NCI-H524 treated with DMSO at 0.1 percent for 48 hours (cell line): ENCODE results near the gene GALNTL6.

Experiments used
- DNase-seq: peaks from one replicate; lab custom pipeline; 2025; lab: John Stamatoyannopoulos, UW

GALNTL6 gene

DNA sequence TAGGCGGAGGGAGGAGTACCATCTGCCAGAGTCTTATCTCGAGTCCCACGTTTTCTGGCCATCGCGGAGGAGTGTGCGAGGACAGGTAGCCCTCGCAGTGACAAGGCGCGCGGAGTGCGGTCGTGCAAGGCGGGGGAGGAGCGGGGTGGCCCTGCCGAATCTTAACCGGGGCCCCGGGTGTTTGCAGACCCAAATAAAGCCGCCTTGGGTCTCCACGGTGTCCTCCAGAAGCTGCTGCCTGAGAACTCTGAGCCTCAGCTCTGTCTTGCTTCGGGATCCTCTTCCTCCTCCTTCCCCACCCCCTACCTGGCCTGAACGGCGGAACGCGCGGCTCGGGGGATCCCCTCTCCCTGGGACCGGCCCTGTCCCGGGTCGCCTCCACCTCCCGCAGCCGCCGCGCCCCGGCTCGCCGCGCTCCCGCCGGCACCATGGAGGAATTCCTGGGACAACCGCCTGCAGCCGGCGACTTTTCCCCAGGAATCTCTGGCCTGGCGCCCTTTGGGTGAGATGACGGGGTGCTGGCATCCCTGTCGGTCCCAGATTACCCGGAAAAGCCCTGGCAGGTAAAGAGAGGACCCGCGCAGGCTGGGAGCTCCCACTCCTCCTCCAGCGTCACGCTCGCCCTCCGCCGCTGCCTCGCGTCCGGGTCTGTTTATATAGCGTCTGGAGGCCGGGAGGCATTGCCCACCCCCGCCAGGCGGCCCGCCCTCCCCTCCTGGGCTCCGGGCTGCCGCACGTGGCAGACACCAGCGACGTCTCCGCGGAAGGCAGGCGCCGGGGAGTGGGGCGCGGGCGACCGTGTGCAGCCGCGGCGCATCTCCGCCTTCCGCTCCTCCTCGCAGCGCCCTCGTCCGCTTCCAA lies at the start of gene GALNTL6:
TSS of gene GALNTL6 (plus strand) at position 740 of the 861 bp plus-strand sequence.
- no peak for DNase-seq

DNA sequence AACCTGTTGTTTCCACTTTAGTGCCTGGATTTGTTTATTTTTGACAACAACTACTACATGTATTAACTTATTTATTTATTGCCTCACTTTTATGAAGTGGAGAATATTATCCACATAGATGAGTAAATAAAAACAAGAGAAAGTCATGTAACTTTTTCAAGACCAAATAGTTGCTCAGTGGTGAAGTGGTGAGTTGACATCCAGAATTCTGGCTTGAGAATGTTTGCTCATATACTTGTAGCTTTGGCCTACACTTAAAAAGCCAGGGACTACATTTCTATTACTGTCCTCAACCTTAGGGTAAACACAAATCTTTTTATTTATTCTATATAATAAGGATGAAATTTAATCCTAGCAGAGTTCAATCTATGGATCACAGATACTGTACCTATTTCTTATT lies 47.7 kb upstream of the GALNTL6 start:
- no peak for DNase-seq

DNA sequence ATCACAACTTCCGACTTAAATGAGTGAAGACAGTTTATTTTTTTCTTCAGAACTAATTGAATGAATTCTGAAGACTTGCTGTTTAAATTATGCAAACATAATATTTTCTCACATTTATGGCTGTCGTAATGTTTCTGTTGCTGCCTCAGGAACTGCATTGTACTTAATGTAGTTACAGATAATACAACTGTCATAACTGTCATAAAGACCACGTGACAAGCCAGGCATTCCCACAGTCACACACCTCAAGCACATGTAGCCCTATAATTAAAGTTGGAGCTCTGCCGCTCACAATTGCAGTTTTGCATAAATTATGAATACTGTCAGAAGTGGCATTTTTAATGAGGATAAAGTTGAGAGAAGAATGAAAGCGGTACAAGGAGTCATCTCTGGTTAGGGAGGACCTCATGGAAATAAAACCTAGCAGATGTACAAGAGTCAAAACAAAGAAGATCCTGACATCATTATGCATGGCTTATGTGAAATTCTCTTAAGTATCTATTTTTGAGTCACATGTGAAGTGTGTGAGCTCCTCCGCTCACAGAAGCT lies 38.5 kb upstream of the GALNTL6 start:
- no peak for DNase-seq

DNA sequence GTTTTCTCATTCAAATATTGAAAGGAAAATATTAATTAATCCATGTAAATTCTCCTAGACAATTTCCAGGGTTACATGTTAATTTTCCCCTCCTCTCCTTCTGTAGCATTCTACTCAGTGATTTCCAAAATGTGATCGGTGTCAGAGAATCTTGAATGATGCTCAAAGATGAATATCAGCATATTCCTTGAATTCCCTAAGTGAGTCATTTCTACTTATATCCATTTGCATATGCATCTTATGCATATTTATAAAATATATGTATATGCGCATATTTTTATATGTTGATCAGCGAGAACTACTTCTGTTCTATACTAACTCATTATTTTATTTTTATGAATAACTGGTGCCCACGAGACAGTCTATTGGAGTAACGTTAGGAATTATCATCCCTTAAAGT lies 33.9 kb upstream of the GALNTL6 start:
- DNase-seq, result no peak

DNA sequence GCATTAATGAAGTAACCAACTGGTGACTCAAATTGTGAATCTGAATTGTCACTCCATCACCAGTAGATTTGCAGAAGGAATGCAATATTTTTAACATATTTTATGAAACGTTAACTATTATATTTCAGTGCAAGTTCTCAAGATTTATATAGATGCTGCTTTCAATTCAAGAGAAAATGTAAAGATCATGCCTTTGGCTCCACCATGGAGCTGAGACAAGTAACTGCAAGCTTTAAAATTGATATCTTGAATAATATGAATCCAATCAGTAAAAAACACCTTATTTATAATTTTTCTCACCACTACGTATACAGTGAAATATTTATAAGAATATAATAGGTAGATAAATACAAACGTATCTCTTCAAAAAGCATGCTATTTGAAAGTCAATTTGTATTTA lies 27.8 kb upstream of the GALNTL6 start:
- DNase-seq, result no peak

DNA sequence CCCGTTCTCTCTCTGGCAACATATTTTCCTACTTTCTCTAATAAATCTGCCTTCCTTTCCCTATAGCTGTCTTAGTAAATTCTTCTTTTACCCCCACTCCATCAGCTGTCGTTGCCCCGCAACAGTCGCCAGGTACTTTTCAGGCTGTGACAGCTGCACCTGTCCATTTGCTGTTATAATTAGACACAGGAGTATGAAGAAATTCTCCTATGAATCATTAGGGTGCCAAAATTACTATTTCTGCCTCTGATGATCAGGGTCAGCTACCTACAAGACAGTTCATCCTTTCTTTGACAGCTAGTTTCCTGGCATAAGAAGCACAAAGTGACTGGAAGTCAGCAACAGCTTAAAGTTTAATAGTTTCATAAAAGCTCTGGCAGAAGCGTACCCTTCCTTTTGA lies 19.5 kb upstream of the GALNTL6 start:
- no peak for DNase-seq

DNA sequence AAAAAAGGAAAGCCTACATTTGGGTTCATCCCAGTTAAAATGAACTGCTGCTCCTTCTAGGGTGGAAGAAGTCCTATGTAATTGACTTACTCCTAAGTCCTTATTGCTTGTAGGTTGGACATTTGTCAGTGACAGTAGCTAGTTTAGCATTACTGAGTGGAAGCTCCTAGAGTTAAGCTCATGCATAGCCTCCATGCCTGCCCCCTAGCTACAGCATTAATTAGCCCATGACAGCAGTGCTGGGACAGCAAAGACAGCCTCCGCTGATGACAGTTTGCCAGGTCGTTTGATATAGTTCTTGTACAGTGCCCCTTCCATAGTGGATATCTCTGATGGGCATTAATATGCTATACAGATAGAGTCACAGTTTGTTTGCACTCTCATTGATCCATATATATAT lies 18.7 kb upstream of the GALNTL6 start:
- no peak for DNase-seq

DNA sequence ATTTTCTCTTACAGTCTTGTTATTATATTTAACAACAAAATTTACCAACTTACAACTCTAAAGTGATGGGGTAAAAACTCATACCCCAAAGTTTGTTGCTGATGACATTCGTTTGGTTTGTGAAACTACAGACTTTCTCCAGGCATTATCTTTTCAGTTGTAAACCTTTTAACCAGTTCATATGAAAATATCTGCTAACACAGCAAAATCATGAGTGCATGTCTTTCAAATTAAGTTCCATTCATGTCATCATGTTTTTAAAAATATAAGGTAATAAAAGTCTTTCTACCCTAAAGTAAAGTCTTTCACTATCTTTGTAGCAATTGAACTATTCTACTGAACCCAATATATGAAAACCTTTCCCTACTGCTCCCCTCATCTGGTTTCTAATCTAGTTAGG lies 3.4 kb upstream of the GALNTL6 start:
- no peak for DNase-seq

DNA sequence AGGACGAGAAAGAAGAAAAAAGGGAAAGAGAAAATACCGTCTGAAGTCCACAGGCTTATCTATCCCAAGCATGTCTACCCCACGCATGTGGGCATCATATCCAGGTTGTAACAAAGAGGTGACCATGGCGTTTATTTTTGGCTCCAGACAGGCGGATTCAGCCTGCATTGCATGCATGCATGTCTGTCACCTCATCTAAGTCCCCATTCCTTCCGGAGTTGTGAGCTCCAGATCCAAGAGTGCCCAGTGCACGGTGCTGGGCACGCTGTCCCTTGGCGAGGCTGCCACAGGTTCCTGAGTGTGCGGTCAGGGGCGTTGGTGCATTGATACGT lies 905 bp upstream of the GALNTL6 start:
- DNase-seq, result no peak

DNA sequence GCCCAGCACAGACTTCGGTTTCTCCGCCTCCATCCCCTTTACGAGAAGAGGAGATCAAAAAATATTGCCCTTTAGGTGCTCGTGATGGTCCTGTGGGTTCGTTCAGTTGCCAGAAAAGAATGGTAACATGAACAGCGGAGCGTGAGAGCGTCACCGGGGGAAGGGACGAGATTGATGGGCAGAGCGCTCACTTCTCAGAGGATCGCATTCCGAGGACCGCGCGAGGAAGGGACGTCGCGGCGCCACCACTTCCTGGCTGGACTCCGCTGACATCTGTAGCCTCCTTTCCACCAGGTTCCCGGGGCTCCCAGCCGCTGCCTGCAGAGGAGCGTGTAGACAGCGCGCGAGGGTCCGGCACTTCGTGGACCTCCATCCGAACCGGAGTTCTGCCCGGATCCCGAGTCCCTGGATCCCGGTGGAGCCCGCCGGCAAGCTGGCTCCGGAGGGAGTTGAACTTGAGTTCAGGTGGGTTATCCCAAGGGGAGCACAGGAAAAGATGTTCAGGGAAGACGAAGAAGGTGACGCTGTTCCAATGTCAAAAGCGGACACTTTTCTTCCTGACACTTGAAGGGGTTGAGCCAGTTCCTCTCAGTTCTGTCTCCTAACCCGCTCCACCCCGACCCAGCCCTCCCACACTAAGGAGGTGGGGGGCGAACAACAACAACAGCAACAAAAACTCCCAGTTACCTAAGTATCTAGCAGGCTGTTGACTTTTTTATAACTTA lies 484 bp downstream of the GALNTL6 start:
- DNase-seq, result no peak

DNA sequence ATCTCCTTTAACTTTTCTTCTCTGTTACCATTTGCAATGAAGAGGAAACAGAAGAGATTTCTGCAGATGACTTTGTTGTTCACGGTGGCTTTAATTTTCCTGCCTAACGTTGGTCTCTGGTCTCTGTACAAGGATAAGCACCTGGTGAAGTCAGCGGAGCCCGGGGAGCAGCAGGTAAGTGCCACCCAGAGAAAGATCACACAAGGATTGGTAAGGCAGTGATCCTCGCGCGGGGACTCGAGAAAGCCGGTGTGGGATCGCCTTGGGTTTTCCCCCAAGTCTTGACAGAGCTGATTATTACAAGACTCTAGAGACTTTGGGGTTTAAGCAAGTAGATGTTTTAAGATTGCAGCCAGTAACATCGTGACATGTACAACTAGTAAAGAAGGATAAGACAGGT lies 1.3 kb downstream of the GALNTL6 start:
- no peak for DNase-seq

DNA sequence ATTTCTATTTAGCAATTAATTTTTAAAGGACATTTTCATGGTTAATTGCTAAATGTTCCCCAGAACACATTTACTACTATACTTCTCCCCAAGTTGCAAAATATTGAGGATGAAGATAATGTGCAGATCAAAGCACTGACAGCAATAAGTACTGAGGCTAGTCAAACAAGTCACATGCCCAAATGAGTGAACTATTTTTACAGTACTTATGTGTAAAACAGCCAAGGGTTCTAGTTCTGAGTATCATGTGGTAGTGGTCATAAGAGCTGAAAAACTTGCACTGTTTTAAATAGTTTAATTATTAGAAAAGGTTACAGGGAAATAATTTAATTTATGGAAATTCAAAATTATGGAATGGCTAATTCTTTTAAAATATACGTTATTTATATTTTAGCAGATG lies 3.8 kb downstream of the GALNTL6 start:
- DNase-seq, result no peak

DNA sequence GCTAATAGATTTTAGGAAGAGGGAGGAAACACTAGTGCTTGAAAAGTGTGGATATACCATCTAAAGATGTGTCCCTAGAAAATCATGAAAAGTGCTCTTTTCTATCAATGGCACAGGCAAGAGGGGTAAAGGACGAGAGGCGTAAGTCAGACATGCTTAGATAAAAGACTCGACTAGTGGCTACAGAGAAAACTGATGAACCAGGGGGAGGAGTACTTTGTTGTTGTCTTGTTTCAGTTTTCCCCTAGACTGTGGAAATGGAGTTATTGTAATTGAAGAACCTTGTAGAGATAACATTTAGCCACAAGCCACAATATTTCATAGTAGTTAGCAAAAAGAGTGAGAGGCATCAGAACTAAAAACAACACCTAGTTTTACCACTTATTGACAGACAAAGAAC lies 21.4 kb downstream of the GALNTL6 start:
- no peak for DNase-seq

DNA sequence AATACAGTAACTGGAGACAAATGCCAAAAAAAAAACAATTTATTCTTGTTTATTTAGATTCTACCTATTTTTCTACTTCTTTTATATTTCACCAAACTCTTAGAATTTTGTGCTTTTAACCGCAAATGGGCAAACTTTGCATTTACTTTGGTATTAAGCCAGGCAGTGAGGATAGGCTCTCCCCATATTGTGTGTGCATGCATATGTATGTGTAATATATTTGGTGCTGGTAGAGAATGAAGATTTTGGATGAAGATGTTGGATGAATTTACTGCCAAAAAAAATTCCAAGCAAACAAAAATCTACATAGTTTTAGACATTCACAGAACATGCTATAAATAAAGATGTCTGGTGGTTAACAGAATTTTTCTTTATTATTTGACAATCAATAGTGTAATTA lies 30.3 kb downstream of the GALNTL6 start:
- DNase-seq, result no peak

DNA sequence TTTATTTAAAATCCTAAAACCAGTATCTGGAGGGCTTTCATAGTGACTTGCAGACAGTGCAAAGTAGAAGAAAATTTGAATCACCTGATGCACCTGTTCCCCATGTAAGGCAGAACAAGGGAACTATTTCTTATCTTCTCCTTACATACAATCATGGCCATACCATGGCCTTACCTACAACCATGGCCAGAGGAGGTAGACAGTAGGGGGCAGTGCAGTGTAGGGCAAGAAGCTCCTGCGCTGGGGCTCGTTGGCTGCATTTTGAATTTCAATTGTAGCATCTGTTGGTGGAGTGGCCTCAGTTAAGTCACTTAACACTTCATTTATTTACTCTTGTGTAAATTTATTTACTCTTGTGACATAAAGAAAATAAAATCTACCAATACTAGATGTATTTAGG lies 33.0 kb downstream of the GALNTL6 start:
- DNase-seq, result no peak

DNA sequence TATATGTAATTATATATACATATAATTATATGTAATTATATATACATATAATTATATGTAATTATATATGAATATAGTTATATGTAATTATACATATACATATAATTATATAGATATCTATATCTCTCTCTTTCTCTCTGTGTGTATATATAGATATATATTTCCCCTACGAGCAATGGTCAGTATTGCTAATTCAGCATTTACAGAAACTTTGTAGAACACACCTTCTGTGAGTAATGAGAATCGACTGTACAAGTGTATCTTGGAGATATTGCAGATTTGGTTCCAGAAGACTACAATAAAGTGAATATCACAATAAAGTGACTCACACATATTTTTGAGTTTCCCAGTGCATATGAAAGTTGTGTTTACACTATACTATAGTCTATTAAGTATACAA lies 33.7 kb downstream of the GALNTL6 start:
- DNase-seq, result no peak

DNA sequence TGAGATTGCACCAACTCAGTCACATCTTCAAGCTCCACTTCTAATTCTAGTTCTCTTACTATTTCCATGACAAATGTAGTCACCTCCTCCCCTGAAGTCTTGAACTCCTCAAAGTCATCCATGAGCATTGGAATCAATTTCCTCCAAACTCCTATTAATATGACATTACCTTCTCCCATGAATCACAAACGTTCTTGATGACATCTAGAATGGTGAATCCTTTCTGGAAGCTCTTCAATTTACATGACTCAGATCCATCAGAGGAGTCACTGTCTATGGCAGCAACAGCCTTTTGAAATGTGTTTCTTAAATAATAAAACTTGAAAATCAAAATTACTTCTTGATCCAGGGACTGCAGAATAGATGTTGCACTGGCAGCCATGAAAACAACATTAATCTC lies 34.5 kb downstream of the GALNTL6 start:
- no peak for DNase-seq

DNA sequence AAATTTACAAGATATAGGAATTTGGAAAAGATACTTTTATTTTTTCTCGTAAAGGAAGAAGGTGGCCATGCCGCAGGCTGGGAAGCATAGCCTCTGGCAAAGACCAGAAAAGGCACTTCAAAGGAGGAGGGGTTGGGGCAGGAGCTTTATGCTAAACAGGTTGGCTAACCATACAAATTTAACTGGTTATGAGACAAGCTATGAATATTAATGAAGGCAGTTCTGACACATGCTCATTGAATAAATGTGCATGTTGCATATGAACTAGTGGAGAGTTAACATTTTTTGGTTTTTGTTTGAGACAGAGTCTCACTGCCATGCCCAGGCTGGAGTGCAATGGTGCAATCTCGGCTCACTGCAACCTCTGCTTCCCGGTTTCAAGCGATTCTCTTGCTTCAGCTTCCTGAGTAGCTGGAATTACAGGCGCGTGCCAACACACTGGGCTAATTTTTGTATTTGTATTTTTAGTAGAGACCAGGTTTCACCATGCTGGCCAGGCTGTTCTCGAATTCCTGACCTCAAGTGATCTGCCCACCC lies 36.5 kb downstream of the GALNTL6 start:
- DNase-seq, result no peak

DNA sequence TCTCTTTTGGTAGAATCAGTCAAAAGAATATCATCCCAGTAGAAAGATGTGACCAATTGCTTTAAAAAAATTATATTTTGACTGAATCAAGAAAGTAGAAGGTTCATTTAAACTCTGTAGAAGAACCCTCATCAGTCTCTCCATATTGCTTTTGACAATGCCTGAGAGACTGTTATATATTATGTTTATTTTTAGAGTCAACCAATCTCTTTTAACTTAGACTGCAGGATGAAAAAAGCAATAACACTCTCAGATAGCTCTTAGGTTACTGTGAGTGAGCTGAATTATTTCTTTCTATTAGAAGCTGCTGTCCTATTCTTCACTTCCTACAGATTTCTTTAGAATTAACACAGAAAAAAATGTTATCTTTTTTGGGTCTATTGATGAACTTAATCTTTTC lies 38.1 kb downstream of the GALNTL6 start:
- DNase-seq, result no peak

DNA sequence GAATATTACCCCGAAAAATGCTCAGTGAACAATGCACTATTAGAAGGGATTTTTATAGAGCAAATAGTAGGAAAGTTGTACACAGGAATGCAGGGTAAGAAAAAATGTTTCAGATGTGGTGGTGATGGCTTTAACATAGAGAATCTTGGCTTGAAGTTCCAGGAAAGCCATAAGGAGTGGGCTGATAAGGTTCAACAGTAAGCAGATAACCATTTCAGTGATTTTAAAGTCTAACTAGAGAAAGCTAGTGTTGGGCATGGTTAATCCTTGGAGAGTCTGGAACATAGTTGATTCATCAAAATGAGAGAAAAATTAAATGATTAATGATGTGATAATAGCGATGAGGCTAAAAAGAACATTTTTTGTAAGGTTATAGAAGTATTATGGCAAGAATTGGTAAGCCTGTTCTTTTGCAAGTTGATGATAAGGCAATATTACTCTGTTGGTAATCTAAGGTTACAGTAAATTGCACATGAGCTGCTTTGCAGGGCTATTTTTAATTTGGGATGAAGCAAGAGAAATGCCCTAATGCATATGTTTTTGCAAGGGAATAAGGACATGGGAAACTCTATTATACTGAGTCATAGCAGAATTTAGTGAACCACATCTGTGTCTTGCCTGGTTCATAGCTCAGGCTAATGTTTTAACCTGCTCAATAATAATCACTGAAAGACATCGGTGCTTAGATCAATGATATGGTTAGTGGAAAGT lies 44.3 kb downstream of the GALNTL6 start:
- no peak for DNase-seq

DNA sequence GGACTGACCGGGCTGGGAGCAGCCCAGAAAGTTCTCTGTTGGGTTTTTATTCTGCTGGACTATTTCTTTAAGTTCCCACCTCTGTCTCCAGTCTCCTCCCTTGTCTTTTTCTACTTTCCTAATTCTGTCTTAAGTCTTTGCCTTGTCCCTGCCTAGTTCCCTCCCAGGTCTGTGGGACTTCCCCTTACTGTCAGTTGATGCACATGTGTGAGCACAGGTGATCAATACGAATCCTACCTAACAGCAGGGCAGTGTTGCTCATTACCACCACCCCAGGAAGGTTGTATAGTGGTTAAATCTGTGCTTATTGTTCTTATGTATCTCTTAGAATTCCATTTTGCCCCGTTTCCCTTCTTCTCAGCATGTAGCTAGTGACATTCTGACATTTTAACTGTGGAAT lies 62.1 kb downstream of the GALNTL6 start:
- no peak for DNase-seq

DNA sequence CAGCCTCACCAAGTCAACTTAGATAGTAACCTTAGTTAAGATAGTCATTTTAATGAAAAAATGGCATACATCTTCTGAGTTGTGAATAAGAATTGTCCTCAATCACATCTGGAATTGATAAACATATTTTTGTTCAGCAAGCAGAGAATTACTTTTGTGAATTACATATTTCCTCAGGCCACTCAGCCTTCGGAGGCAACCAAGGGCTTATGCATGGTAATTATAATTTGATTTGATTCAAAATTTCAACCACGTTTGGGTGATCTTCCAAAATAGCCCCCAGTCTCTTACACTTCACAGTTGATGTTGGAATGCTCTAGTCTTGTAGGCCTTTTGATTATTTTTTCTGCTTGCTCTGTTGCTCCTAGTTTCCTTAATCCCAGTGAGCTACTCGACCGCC lies 63.4 kb downstream of the GALNTL6 start:
- DNase-seq, result no peak

DNA sequence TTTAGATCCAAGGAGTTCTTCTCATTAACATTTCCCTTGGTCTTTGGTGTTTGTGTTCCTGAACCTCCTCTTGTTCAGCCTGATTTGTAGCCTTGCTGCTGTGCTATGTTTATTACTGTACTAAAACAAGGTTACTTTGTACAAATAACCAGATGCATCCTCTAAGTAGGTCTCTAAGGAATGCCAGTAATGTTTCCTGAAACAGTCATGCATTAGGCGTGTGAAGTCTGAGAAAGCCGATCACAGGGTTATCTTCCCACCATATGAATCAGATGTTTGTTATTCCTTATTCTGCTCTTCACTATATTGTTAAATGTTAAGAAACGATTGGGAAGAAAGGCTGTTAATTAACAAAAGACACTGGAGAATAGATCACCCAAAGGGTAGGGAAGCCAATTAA lies 66.9 kb downstream of the GALNTL6 start:
- DNase-seq, result no peak
